Upper lobe of left lung (tissue), 4 donors: Measurements from ENCODE around the gene CFAP299.

Experiments used
- CTCF ChIP-seq, 6 experiments: fragments of 450-650 bp in 4 of 6; fragments of 200-600 bp in 2 of 6; sonication (generic) in 2 of 6; IDR thresholded peaks; one replicate each; pipeline ENCODE4 v1.5.1; 2016 to 2019; ENCODE audit warnings: antibody characterized with exemption in 6 of 6
- POLR2AphosphoS5 ChIP-seq, 2 donors: sonication (generic); formaldehyde crosslinking; IDR thresholded peaks; one replicate each; pipeline ENCODE4 v1.5.1; 2017; ENCODE audit warnings: antibody characterized with exemption in 2 of 2

- TF ChIP-seq POLR2AphosphoS5 (IDR thresholded peaks at IDR 0.05) (no peak), CTCF (IDR thresholded peaks at IDR 0.05) (no peak)
Observed at GRCh38 chr4:80986011-80986410, 650.5 kb downstream of the CFAP299 start.
